ENCODE data around the gene MAD1L1. TPM values are rescaled to one million over a fixed set of nuclear protein-coding genes. Genes with fewer than 3 reads are reported as not detected.
"Not testable (repeated sequence)": the region's sequence is repeated elsewhere in the genome, so short reads cannot be mapped to it uniquely, and the experiment has no call there.

The MAD1L1 gene
- polyA plus RNA-seq, 6 donors from 2014 or later, result 109 to 209 (median 158) TPM

GRCh38 chr7:2041496-2042367 is 191.0 kb downstream of the MAD1L1 start:
- peak; percentile 7 to 24 for ATAC-seq (ENCODE audit: low read depth in 2 of 2)
- H3K4me3 Mint-ChIP-seq, result peak overlapping the region in 6 of 8 donors; percentile 14 to 83 (median 42)
- no peaks in the 10 kb centered on the region for H3K9me3 Mint-ChIP-seq
- H3K36me3 Mint-ChIP-seq, result peaks cover 0 to 7% of the 10 kb centered on the region in 2 donors
- peak overlapping the region; percentile 5 to 98 (median 58) for H3K27ac Mint-ChIP-seq
- peaks cover 59 to 62% (median 60%) of the 10 kb centered on the region in 3 donors for H3K4me1 Mint-ChIP-seq
- H3K27me3 Mint-ChIP-seq, result no peaks in the 10 kb centered on the region
- DNase-seq, result peak; percentile 55

DNA sequence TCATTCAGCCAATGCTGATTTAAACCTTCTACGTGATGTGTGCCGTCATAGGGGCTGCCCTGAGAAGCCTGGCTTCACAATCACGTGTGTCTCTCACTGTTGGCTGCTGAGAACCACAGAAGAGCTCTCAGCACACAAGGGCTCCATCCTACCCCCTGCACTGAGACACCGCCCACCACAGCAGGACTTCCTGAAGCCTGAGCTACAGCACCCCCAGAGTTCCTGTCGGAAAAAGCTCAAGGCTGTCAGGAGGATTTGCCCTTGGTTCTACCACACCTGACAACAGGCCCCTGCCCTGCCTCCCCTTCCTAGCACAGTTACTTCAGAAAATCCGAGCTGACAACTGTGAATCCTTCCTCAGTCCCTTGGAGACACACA is 191.9 kb downstream of the MAD1L1 start:
- Mint-ChIP-seq H3K27ac (peak overlapping the region; percentile 31 to 98 (median 72)), H3K9me3 (no peaks in the 10 kb centered on the region), H3K36me3 (peaks cover 0 to 7% of the 10 kb centered on the region in 2 donors), H3K27me3 (no peaks in the 10 kb centered on the region), H3K4me3 (peak overlapping the region; percentile 4 to 83 (median 42)), H3K4me1 (peaks cover 60 to 64% (median 62%) of the 10 kb centered on the region in 3 donors)
- DNase-seq (peak; percentile 55), ATAC-seq (ENCODE audit: low read depth in 2 of 2) (peak; percentile 61 to 62)

GRCh38 chr7:2040201-2040892 is 192.4 kb downstream of the MAD1L1 start:
- Mint-ChIP-seq H3K9me3 (no peaks in the 10 kb centered on the region), H3K36me3 (peaks cover 0 to 7% of the 10 kb centered on the region in 2 donors), H3K4me3 (peak overlapping the region in 7 of 8 donors; percentile 4 to 89 (median 68)), H3K27me3 (no peaks in the 10 kb centered on the region), H3K4me1 (peaks cover 60 to 63% (median 62%) of the 10 kb centered on the region in 3 donors), H3K27ac (peak overlapping the region; percentile 31 to 98 (median 84))
- no peak for ATAC-seq (ENCODE audit: low read depth in 2 of 2)
- no peak for DNase-seq

DNA sequence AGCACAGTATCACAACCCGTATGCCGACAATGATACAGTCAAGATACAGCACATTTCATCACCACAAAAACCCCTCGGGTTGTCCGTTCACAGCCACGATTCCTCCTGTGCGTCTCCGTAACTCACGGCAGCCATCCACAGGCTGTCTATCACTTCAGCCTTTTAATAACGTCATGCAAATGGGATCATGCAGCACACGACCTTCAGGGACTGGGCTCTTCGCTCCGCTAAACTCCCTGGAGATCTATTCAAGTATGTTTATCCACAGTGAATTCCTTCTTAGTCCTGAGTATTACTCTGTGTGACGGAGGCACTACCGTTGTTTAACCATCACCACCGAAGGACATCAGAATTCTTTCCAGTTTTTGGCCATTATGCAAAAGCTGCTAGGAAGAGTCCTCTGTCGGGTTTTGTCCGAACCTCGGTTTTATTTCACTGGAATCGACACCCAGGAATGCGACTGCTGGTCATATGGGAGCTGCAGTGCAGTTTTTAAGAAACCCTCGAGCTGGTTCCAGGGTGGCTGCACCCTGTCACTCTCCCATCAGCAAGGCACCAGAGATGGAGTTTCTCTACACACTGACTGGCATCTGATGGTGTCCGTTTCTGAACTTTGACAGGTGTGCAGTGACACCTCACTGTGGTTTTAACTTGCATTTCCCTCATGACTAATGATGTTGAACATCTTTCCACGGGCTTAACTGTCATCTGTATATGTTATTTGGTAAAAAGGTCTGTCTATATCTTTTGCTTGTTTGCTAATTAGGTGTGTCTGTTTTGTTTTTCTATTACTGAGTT is 193.6 kb downstream of the MAD1L1 start:
- Mint-ChIP-seq H3K4me3 (peak overlapping the region; percentile 33 to 95 (median 86)), H3K27me3 (no peaks in the 10 kb centered on the region), H3K4me1 (peaks cover 64 to 71% (median 66%) of the 10 kb centered on the region in 3 donors), H3K9me3 (no peaks in the 10 kb centered on the region), H3K36me3 (peaks cover 0 to 7% of the 10 kb centered on the region in 2 donors), H3K27ac (peak overlapping the region; percentile 39 to 98 (median 92))
- ATAC-seq (ENCODE audit: low read depth in 2 of 2) (peak; percentile 29 to 32), DNase-seq (no peak)

DNA sequence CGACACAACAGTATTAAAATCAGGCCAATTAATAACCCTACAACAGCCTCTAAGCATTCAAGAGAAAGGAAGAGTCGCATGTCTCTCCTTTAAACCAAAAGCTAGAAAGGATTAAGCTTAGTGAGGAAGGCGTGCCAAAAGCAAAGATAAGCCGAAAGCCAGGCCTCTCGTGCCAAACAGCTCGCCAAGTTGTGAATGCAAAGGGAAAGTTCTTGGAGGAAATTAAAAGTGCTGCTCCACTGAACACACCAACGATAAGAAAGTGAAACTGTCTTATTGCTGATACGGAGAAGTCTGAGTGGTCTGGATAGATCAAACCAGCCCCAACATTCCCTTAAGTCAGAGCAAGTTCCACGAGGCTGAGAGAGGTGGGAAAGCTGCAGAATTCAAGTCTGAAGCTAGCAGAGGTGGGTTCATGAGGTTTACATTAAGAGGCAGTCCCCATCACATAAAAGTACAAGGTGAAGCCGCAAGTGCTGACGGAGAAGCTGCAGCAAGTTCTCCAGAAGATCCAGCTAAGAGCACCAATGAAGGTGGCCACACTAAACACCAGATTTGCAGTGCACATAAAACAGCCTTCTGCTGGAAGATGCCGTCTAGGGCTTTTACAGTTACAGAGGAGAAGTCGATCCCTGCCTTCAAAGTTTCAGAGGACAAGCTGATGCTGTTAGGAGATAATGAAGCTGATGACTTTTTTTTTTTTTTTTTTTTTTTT is 194.8 kb downstream of the MAD1L1 start:
- Mint-ChIP-seq H3K4me1 (peaks cover 65 to 81% (median 73%) of the 10 kb centered on the region in 3 donors), H3K9me3 (no peaks in the 10 kb centered on the region), H3K4me3 (peak overlapping the region; percentile 73 to 96 (median 93)), H3K36me3 (peaks cover 0 to 2% of the 10 kb centered on the region in 2 donors), H3K27me3 (no peaks in the 10 kb centered on the region), H3K27ac (peak overlapping the region; percentile 87 to 98 (median 97))
- ATAC-seq (ENCODE audit: low read depth in 2 of 2) (peak; percentile 76 to 79), DNase-seq (peak; percentile 71)

DNA sequence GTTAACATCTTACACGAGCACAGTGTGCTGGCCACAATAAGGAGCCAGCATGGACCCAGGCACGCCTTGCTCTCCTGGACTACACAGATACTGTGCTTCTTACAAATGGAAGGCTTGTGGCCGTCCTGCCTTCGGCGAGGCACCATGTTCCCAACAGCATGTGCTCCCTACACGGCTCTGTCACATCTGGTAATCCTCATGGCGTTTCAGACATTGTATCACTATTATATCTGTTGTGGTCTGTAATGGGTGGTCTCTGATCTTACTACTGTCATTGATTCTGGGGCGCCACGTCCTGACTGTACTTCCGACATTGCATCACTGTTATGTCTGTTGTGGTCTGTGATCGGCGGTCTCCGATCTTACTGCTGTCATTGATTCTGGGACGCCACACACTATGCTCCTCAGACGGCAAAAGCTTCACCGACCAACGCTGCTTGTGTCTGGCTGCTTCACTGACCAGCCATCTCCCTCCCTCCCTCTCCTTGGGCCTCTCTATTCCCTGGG is 195.4 kb downstream of the MAD1L1 start:
- Mint-ChIP-seq H3K36me3 (no peaks in the 10 kb centered on the region), H3K27me3 (no peaks in the 10 kb centered on the region), H3K4me1 (peaks cover 70 to 85% (median 78%) of the 10 kb centered on the region in 3 donors), H3K4me3 (peak overlapping the region; percentile 73 to 96 (median 93)), H3K9me3 (no peaks in the 10 kb centered on the region), H3K27ac (peak overlapping the region; percentile 87 to 98 (median 97))
- DNase-seq (no peak), ATAC-seq (ENCODE audit: low read depth in 2 of 2) (peak in 1 of 2 donors; percentile 1)

- no peak for DNase-seq
- no peak for ATAC-seq (ENCODE audit: low read depth in 2 of 2)
- H3K4me1 Mint-ChIP-seq, result peaks cover 67 to 81% (median 78%) of the 10 kb centered on the region in 3 donors
- peak overlapping the region; percentile 49 to 98 (median 96) for H3K27ac Mint-ChIP-seq
- no peaks in the 10 kb centered on the region for H3K36me3 Mint-ChIP-seq
- H3K27me3 Mint-ChIP-seq, result no peaks in the 10 kb centered on the region
- H3K9me3 Mint-ChIP-seq, result no peaks in the 10 kb centered on the region
- H3K4me3 Mint-ChIP-seq, result peak overlapping the region in 6 of 8 donors; percentile 22 to 89 (median 60)
Observed at GRCh38 chr7:2036786-2037185, 196.0 kb downstream of the MAD1L1 start.

- H3K4me3 Mint-ChIP-seq, result peak overlapping the region in 2 of 8 donors; percentile 22 to 47
- H3K36me3 Mint-ChIP-seq; H3K27me3 Mint-ChIP-seq; ATAC-seq (ENCODE audit: low read depth in 2 of 2); H3K9me3 Mint-ChIP-seq; DNase-seq: not testable (repeated sequence)
- H3K4me1 Mint-ChIP-seq, result peaks cover 67 to 81% (median 78%) of the 10 kb centered on the region in 3 donors
- peak overlapping the region in 3 of 6 donors; percentile 28 to 87 (median 42) for H3K27ac Mint-ChIP-seq
Observed at GRCh38 chr7:2036201-2036600, 196.5 kb downstream of the MAD1L1 start.

DNA sequence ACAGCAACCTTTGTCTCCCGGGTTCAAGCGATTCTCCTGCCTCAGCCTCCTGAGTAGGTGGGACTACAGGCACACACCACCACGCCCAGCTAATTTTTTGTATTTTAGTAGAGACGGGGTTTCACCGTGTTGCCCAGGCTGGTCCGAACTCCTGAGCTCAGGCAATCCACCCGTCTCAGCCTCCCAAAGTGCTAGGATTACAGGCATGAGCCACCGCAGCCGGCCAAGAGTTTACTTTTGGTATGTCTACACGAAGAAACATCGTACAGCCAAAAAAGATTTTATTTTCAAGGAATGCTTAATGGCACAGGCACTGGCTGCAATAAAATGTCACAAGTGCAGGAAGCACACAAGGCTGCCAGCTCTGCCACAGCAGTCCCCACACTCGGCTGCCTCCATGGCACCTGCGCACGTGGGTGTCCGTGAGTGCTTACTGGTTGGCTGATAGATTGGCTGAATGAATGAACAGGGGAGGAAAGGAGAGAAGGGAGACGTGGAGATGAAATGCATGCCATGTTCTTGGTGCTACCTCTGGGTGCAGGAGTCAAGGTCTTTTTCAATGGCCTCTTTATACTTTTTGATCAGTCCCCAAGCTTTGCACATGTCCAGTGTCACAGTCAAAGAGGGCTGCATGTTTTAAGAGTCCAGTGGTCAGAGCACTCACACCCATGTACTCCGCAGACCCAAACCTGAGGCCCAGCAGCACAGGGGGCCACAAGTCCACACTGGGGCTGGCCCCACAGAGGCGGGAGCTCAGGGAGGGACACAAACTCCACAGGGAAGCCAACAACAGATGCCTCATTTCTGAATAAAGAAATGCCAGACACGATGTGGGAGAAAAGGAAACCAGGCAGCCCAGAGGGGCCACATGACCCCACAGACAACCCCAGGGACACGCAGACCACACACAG is 198.2 kb downstream of the MAD1L1 start:
- Mint-ChIP-seq H3K4me1 (peaks cover 61 to 74% (median 73%) of the 10 kb centered on the region in 3 donors), H3K27me3 (no peaks in the 10 kb centered on the region), H3K4me3 (peak overlapping the region in 3 of 8 donors; percentile 7 to 51 (median 20)), H3K27ac (peak overlapping the region in 2 of 6 donors; percentile 49 to 64), H3K9me3 (peaks cover 0 to 2% (median 0%) of the 10 kb centered on the region in 7 donors), H3K36me3 (no peaks in the 10 kb centered on the region)
- ATAC-seq (ENCODE audit: low read depth in 2 of 2) (no peak), DNase-seq (no peak)

- Mint-ChIP-seq H3K4me3 (no peak overlapping the region), H3K27me3 (no peaks in the 10 kb centered on the region), H3K36me3 (peaks cover 7 to 8% of the 10 kb centered on the region in 2 donors), H3K4me1 (peaks cover 55 to 69% (median 68%) of the 10 kb centered on the region in 3 donors), H3K9me3 (peaks cover 1 to 7% (median 3%) of the 10 kb centered on the region in 7 donors), H3K27ac (peak overlapping the region in 1 of 6 donors; percentile 67)
- DNase-seq (no peak), ATAC-seq (ENCODE audit: low read depth in 2 of 2) (no peak)
Observed at GRCh38 chr7:2033586-2034135, 199.1 kb downstream of the MAD1L1 start.

GRCh38 chr7:2032876-2033407 is 199.8 kb downstream of the MAD1L1 start:
- no peak overlapping the region for H3K4me3 Mint-ChIP-seq
- no peaks in the 10 kb centered on the region for H3K27me3 Mint-ChIP-seq
- ATAC-seq (ENCODE audit: low read depth in 2 of 2) (no peak), DNase-seq (no peak)
- peaks cover 11 to 14% of the 10 kb centered on the region in 2 donors for H3K36me3 Mint-ChIP-seq
- H3K4me1 Mint-ChIP-seq, result peaks cover 54 to 68% (median 67%) of the 10 kb centered on the region in 3 donors
- H3K27ac Mint-ChIP-seq, result peak overlapping the region in 2 of 6 donors; percentile 60 to 88
- H3K9me3 Mint-ChIP-seq, result peaks cover 4 to 11% (median 7%) of the 10 kb centered on the region in 7 donors

Data from naive B cell (primary cell).